Measurements from ENCODE around the gene CTSL. TPM values are rescaled to one million over a fixed set of nuclear protein-coding genes. Genes with fewer than 3 reads are reported as not detected.

The CTSL gene
- total RNA-seq, result 10 to 100 TPM; 25.8 to 28.3 TPM

DNA sequence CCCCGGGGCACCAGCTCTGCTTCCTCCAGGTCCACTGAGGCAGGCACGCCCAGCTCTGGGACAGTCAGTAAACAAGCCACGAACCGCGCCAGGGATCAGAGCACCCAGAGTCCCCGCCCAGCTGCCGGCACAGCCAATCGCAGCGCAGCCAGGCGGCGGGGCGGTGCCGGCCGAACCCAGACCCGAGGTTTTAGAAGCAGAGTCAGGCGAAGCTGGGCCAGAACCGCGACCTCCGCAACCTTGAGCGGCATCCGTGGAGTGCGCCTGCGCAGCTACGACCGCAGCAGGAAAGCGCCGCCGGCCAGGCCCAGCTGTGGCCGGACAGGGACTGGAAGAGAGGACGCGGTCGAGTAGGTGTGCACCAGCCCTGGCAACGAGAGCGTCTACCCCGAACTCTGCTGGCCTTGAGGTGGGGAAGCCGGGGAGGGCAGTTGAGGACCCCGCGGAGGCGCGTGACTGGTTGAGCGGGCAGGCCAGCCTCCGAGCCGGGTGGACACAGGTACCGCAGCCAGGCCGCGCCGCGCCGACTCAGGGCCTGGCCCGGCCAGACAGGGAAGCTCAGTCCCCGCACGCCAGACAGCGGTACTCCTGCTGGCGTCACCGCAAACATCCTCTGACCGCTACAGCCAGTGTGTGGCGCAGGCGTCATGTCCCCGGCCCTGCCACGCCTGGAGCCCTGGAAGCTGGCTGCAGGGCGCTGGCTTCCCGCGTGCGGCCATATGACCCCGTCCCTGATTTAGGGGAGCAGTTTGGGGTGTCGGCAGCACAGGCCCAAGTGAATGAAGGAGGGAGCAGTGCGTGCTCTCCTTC is at the start of gene CTSL:
Gene CTSL, plus strand, starts transcription at position 220 of the 810 bp plus-strand sequence. CDS start 1,485 bp downstream, outside the sequence.

Other genes starting within 250 kb of the CTSL start
- gene DAPK1, start 228.3 kb upstream of the CTSL start, total RNA-seq, result under 1 TPM; 0.08 to 0.24 TPM
- not detected for gene SPATA31E1, start 156.8 kb downstream of the CTSL start, total RNA-seq
- not detected for gene SPATA31C1, start 191.8 kb downstream of the CTSL start, total RNA-seq
- gene CDK20, start 248.4 kb downstream of the CTSL start, total RNA-seq, result 1 to 10 TPM; 2.0 to 2.6 TPM